Neutrophil (primary cell): ENCODE results near the gene CDHR5.
"Not testable (repeated sequence)": the region's sequence is repeated elsewhere in the genome, so short reads cannot be mapped to it uniquely, and the experiment has no call there.

ENCODE experiments used
- H3K27ac ChIP-seq: fragments of 200-600 bp; sonication (generic); 2 replicates; pipeline ENCODE4 v1.5.1; 2016; ENCODE audit warnings: mild to moderate bottlenecking, moderate library complexity
- H3K27me3 ChIP-seq: fragments of 200-600 bp; sonication (generic); 2 replicates; pipeline ENCODE4 v1.6.0; 2016; ENCODE audit warnings: mild to moderate bottlenecking
- H3K36me3 ChIP-seq: fragments of 200-600 bp; sonication (generic); 2 replicates; pipeline ENCODE4 v1.5.1; 2017
- H3K4me1 ChIP-seq, 2 experiments: fragments of 200-600 bp in 1 of 2; sonication (generic) in 1 of 2; 1 replicate in 1 of 2; 2 replicates in 1 of 2; pipeline versions ENCODE4 v1.5.1 to v1.6.1; 2013 to 2016; ENCODE audit warnings: low read depth in 1 of 2, low read length in 1 of 2, mild to moderate bottlenecking in 1 of 2, moderate library complexity in 1 of 2; ENCODE audit not compliant: control insufficient read depth in 1 of 2, insufficient read depth in 1 of 2
- H3K4me3 ChIP-seq, 2 experiments: fragments of 200-600 bp in 1 of 2; sonication (generic) in 1 of 2; 1 replicate in 1 of 2; 2 replicates in 1 of 2; pipeline ENCODE4 v1.5.1; 2013 to 2016; ENCODE audit warnings: low read depth in 1 of 2, low read length in 1 of 2, mild to moderate bottlenecking in 1 of 2, moderate library complexity in 1 of 2
- H3K9me3 ChIP-seq: fragments of 200-600 bp; sonication (generic); 2 replicates; pipeline ENCODE4 v1.5.1; 2016
- CTCF ChIP-seq: fragments of 200-600 bp; sonication (generic); IDR thresholded peaks from 2 replicates; pipeline ENCODE4 v1.5.1; 2016; ENCODE audit warnings: antibody characterized with exemption

CDHR5 gene

GRCh38 chr11:575313-575995 is 49.3 kb downstream of the CDHR5 start:
- no peaks in the 10 kb centered on the region for H3K9me3 ChIP-seq
- peak overlapping the region; percentile 67 for H3K27ac ChIP-seq
- H3K4me3 ChIP-seq = peak overlapping the region; percentile 62 to 93
- no peak for TF ChIP-seq CTCF
- H3K36me3 ChIP-seq = no peaks in the 10 kb centered on the region
- H3K4me1 ChIP-seq = peaks cover 25 to 31% of the 10 kb centered on the region in 2 experiments
- peaks cover 52% of the 10 kb centered on the region for H3K27me3 ChIP-seq

GRCh38 chr11:574632-575312 is 50.0 kb downstream of the CDHR5 start:
- Histone ChIP-seq H3K36me3 (no peaks in the 10 kb centered on the region), H3K4me3 (peak overlapping the region; percentile 62 to 93), H3K4me1 (peaks cover 25 to 31% of the 10 kb centered on the region in 2 experiments), H3K27me3 (peaks cover 59% of the 10 kb centered on the region), H3K9me3 (no peaks in the 10 kb centered on the region), H3K27ac (peak overlapping the region; percentile 67)
- TF ChIP-seq CTCF = no peak

GRCh38 chr11:574031-574570 is 50.7 kb downstream of the CDHR5 start:
- H3K27ac ChIP-seq, H3K36me3 ChIP-seq, H3K4me3 ChIP-seq, H3K9me3 ChIP-seq: not testable (repeated sequence)
- peaks cover 66% of the 10 kb centered on the region for H3K27me3 ChIP-seq
- H3K4me1 ChIP-seq = peaks cover 28 to 34% of the 10 kb centered on the region in 2 experiments

GRCh38 chr11:573146-573759 is 51.5 kb downstream of the CDHR5 start:
- H3K4me3 ChIP-seq = no peak overlapping the region
- peaks cover 30 to 36% of the 10 kb centered on the region in 2 experiments for H3K4me1 ChIP-seq
- H3K9me3 ChIP-seq = no peaks in the 10 kb centered on the region
- TF ChIP-seq CTCF = no peak
- peaks cover 74% of the 10 kb centered on the region for H3K27me3 ChIP-seq
- H3K36me3 ChIP-seq = no peaks in the 10 kb centered on the region
- H3K27ac ChIP-seq = no peak overlapping the region

GRCh38 chr11:571802-572185 is 53.0 kb downstream of the CDHR5 start:
- Histone ChIP-seq H3K27me3 (peaks cover 89% of the 10 kb centered on the region), H3K4me3 (no peak overlapping the region), H3K9me3 (no peaks in the 10 kb centered on the region), H3K36me3 (no peaks in the 10 kb centered on the region), H3K27ac (no peak overlapping the region), H3K4me1 (peaks cover 25 to 27% of the 10 kb centered on the region in 2 experiments)
- TF ChIP-seq CTCF = no peak
